ENCODE data around the gene DERL3. TPM values are rescaled to one million over a fixed set of nuclear protein-coding genes. Genes with fewer than 3 reads are reported as not detected.

Gene DERL3
- total and polyA plus RNA-seq, 2 experiments from 2014 or later = 0.73 to 1.2 TPM

- Histone ChIP-seq H4K20me1 (ENCODE audit: insufficient read depth) (no peaks in the 10 kb centered on the region), H3K9me3 (ENCODE audit: low read depth) (no peaks in the 10 kb centered on the region), H3K9me2 (ENCODE audit: insufficient read depth) (no peaks in the 10 kb centered on the region), H3F3A (ENCODE audit: insufficient read depth) (no peaks in the 10 kb centered on the region), H3K4me2 (ENCODE audit: unreplicated experiment) (peak overlapping the region; percentile 50), H3K79me2 (ENCODE audit: insufficient read depth) (no peaks in the 10 kb centered on the region), H3K9ac (no peak overlapping the region), H2AFZ (no peak overlapping the region), H3K4me3 (0 out of 2 replicates have a peak overlapping the region, but pooled peaks have one; percentile 28), H3K4me1 (ENCODE audit: insufficient read depth) (no peaks in the 10 kb centered on the region; the same call in 1 of the 2 replicates), H3K27me3 (replicated peaks; ENCODE audit: insufficient read depth) (no peaks in the 10 kb centered on the region), H3K36me3 (ENCODE audit: low read depth) (no peaks in the 10 kb centered on the region), H3K27ac (no peak overlapping the region)
- TF ChIP-seq EZH2 (IDR thresholded peaks at IDR 0.05; ENCODE audit: insufficient read depth, poor library complexity, severe bottlenecking) (no peak), EZH2phosphoT487 (IDR thresholded peaks at IDR 0.05; ENCODE audit: insufficient read depth, low read depth) (no peak)
- in situ Hi-C loops (cut with MboI) = no loop called here
- peak; percentile 86 for DNase-seq
- WGBS, 2 experiments (ENCODE audit: low coverage in 1 of 2, low lambda C conversion rate in 2 of 2, missing lambda C conversion rate in 2 of 2) = 20 to 23% methylated on average over 50 to 61 of the region's 62 CpGs
Measured at GRCh38 chr22:23849009-23850006, 10.5 kb upstream of the DERL3 start.

GRCh38 chr22:23847991-23848864 is 9.4 kb upstream of the DERL3 start:
- H3K9ac ChIP-seq = no peak overlapping the region
- no peaks in the 10 kb centered on the region for H3K36me3 ChIP-seq (ENCODE audit: low read depth)
- TF ChIP-seq EZH2phosphoT487 (IDR thresholded peaks at IDR 0.05; ENCODE audit: insufficient read depth, low read depth) (no peak), EZH2 (IDR thresholded peaks at IDR 0.05; ENCODE audit: insufficient read depth, poor library complexity, severe bottlenecking) (no peak)
- DNase-seq = no peak
- H3K4me2 ChIP-seq (ENCODE audit: unreplicated experiment) = no peak overlapping the region
- in situ Hi-C loops (cut with MboI) = no loop called here
- no peak overlapping the region for H2AFZ ChIP-seq
- 76 to 80% methylated on average over 22 to 24 of the region's 24 CpGs for WGBS, 2 experiments (ENCODE audit: low coverage in 1 of 2, low lambda C conversion rate in 2 of 2, missing lambda C conversion rate in 2 of 2)
- no peaks in the 10 kb centered on the region; the same call in 1 of the 2 replicates for H3K4me1 ChIP-seq (ENCODE audit: insufficient read depth)
- H3K27ac ChIP-seq = no peak overlapping the region
- H3F3A ChIP-seq (ENCODE audit: insufficient read depth) = no peaks in the 10 kb centered on the region
- no peak overlapping the region for H3K4me3 ChIP-seq
- no peaks in the 10 kb centered on the region for H3K79me2 ChIP-seq (ENCODE audit: insufficient read depth)
- no peaks in the 10 kb centered on the region for H3K9me2 ChIP-seq (ENCODE audit: insufficient read depth)
- H3K27me3 ChIP-seq (replicated peaks; ENCODE audit: insufficient read depth) = no peaks in the 10 kb centered on the region
- no peaks in the 10 kb centered on the region for H4K20me1 ChIP-seq (ENCODE audit: insufficient read depth)
- no peaks in the 10 kb centered on the region for H3K9me3 ChIP-seq (ENCODE audit: low read depth)

GRCh38 chr22:23847310-23847920 is 8.6 kb upstream of the DERL3 start:
- Histone ChIP-seq H3K79me2 (ENCODE audit: insufficient read depth) (no peaks in the 10 kb centered on the region), H3K27ac (no peak overlapping the region), H3K4me2 (ENCODE audit: unreplicated experiment) (no peak overlapping the region), H3K9ac (no peak overlapping the region), H2AFZ (no peak overlapping the region), H3F3A (ENCODE audit: insufficient read depth) (no peaks in the 10 kb centered on the region), H4K20me1 (ENCODE audit: insufficient read depth) (no peaks in the 10 kb centered on the region), H3K9me3 (ENCODE audit: low read depth) (no peaks in the 10 kb centered on the region), H3K4me1 (ENCODE audit: insufficient read depth) (no peaks in the 10 kb centered on the region; the same call in 1 of the 2 replicates), H3K9me2 (ENCODE audit: insufficient read depth) (no peaks in the 10 kb centered on the region), H3K4me3 (no peak overlapping the region), H3K36me3 (ENCODE audit: low read depth) (no peaks in the 10 kb centered on the region), H3K27me3 (replicated peaks; ENCODE audit: insufficient read depth) (no peaks in the 10 kb centered on the region)
- TF ChIP-seq EZH2 (IDR thresholded peaks at IDR 0.05; ENCODE audit: insufficient read depth, poor library complexity, severe bottlenecking) (no peak), EZH2phosphoT487 (IDR thresholded peaks at IDR 0.05; ENCODE audit: insufficient read depth, low read depth) (no peak)
- no peak for DNase-seq
- in situ Hi-C loops (cut with MboI) = no loop called here
- WGBS, 2 experiments (ENCODE audit: low coverage in 1 of 2, low lambda C conversion rate in 2 of 2, missing lambda C conversion rate in 2 of 2) = 84 to 86% methylated on average over 17 to 18 of the region's 18 CpGs

GRCh38 chr22:23846081-23846469 is 7.3 kb upstream of the DERL3 start:
- Histone ChIP-seq H3K4me2 (ENCODE audit: unreplicated experiment) (no peak overlapping the region), H3K9ac (no peak overlapping the region), H3K27ac (no peak overlapping the region)

More at GRCh38 chr22:23846081-23846469, 7.3 kb upstream of the DERL3 start:
- no peaks in the 10 kb centered on the region for H3F3A ChIP-seq (ENCODE audit: insufficient read depth)
- in situ Hi-C loops (cut with MboI) = no loop called here
- H3K9me3 ChIP-seq (ENCODE audit: low read depth) = no peaks in the 10 kb centered on the region
- no peaks in the 10 kb centered on the region for H3K27me3 ChIP-seq (replicated peaks; ENCODE audit: insufficient read depth)
- no peak for DNase-seq
- 83 to 94% methylated on average over 7 of the region's 7 CpGs for WGBS, 2 experiments (ENCODE audit: low coverage in 1 of 2, low lambda C conversion rate in 2 of 2, missing lambda C conversion rate in 2 of 2)
- H4K20me1 ChIP-seq (ENCODE audit: insufficient read depth) = no peaks in the 10 kb centered on the region
- H3K79me2 ChIP-seq (ENCODE audit: insufficient read depth) = no peaks in the 10 kb centered on the region
- H2AFZ ChIP-seq = no peak overlapping the region
- H3K4me3 ChIP-seq = no peak overlapping the region
- H3K4me1 ChIP-seq (ENCODE audit: insufficient read depth) = no peaks in the 10 kb centered on the region; the same call in 1 of the 2 replicates
- no peaks in the 10 kb centered on the region for H3K36me3 ChIP-seq (ENCODE audit: low read depth)
- H3K9me2 ChIP-seq (ENCODE audit: insufficient read depth) = no peaks in the 10 kb centered on the region
- TF ChIP-seq EZH2 (IDR thresholded peaks at IDR 0.05; ENCODE audit: insufficient read depth, poor library complexity, severe bottlenecking) (no peak), EZH2phosphoT487 (IDR thresholded peaks at IDR 0.05; ENCODE audit: insufficient read depth, low read depth) (no peak)

Data from GM23248 (cell line).